Renal cortex interstitium (tissue), 11 donors: ENCODE results near the gene BRWD1. TPM values are rescaled to one million over a fixed set of nuclear protein-coding genes. Genes with fewer than 3 reads are reported as not detected.

Source experiments
- DNase-seq, 11 donors: peaks; one replicate each; pipeline ENCODE4 v3.0.0-alpha.2; 2013; ENCODE audit warnings: low read depth in 9 of 11, low spot score in 4 of 11; ENCODE audit errors: extremely low read depth in 1 of 11
- polyA plus RNA-seq, 3 donors: library from polyadenylated mRNA; unstranded; fragments of 120-200 nt; gene quantifications; one replicate each; pipeline ENCODE4 v1.2.1, GENCODE V29; 2013; ENCODE audit not compliant: insufficient read length in 3 of 3

Gene BRWD1
- polyA plus RNA-seq, 3 donors, result 43.9 to 54.7 (median 50.9) TPM

- no peak for DNase-seq
These were observed 126.3 kb downstream of the BRWD1 start for GRCh38 chr21:39187141-39187540.

GRCh38 chr21:39186676-39187075, 126.8 kb downstream of the BRWD1 start:
- DNase-seq, result no peak

DNA sequence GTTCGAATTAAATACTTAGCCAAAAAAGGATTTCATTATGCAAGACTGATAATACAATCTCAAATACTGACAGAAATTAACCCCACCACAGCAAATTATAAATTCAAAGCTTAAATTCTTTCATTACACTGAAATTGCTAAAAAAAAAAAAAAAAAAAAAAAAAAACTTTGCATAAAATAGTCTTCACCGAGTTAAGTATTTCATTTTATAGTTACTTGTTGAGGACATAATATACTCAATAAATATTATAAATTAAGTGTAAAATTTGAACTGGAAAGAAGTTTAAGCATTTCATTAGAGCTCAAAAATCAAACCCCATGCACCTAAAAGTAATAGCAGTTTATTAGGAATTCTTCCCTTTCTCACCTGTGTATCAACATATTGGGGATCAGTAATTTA, 128.3 kb downstream of the BRWD1 start:
- no peak for DNase-seq

DNA sequence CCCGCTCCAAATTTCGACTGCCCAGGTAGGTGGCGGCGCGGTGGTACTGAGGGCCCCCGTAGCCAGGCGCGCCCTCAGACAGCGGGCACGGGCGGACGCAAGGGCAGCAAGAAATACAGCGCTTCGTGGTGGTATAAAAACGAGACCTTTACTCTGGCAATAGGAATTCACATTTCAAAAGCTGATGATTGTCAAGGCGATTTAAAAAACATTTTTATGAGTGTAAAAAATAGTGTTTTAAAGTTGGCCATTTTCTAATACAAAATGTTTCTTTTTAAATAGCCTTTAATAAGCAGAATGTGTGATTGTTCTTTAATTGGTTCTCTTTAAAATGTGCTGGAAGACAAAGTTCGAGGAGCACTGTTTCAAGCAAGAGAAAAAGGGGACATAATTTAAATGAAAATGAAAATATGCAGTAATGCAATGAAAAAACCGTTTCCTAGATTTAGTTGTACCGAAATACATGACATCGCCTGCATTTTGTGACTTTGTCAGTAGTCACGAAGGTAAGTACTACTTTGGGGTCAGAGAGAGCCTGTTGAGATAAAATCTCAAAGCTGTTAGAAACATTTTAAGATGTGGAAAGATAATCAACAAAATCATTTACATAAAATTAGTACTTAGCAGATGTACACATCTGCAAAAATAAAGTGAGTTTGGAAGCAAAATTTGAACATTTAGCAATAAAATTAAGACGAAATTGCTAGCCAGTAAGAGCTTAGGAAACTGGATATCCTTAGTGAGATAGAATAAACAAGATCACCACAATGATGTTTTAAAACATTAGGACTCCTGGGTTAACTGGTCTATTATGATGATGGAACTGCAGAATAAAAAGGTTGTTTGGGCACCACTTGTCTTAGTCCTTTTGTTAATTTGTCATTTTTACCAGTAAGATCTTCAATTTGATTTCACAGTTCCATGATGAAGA, 129.1 kb downstream of the BRWD1 start:
- DNase-seq, result peak in 3 of 11 donors; percentile 3 to 11 (median 10)

DNA sequence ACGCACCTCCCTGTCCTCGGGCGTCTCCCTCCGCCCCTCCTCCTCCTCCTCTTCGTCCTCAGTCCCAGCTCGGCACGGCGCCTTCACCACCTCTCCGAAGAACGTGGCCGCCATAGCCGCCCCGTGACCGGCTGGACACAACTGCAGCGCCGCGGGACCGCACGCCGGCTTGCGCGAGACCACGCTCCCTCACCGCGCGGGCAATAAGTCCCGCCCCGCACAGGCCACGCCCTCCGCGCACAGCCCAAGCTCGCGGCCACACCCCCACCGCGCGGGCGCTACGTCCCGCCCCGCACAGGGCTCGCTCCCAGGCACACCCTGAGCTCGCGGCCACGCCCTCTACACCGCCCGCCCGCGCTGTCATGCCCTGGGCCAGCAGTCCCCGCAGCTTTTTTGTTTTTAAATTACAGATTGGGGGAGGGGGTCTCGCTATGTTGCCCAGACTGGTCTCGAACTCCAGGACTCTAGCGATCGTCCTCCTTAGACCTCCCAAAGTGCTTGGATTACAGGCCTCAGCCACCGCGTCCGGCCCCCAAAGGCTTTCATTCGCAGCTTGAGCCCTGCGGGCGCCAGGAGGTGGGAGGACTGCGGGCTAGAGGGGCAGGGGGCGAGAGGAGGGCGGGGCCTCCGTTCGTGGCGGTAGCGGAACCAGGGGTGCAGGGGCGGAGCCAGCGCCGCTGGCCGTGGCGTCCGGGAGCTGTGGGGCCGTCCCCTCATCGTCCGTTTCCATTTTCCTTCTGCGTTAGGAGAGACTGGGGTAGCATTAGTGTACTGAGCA, 130.0 kb downstream of the BRWD1 start, which contains the start of gene PSMG1:
PSMG1 (minus strand) TSS at position 180 of the 778 bp plus-strand sequence; CDS start at position 114, 66 bp downstream.
- DNase-seq, result peak; percentile 75 to 90 (median 86)

- peak in 8 of 11 donors; percentile 11 to 35 (median 21) for DNase-seq
These were observed 130.8 kb downstream of the BRWD1 start for GRCh38 chr21:39182484-39183271.

DNA sequence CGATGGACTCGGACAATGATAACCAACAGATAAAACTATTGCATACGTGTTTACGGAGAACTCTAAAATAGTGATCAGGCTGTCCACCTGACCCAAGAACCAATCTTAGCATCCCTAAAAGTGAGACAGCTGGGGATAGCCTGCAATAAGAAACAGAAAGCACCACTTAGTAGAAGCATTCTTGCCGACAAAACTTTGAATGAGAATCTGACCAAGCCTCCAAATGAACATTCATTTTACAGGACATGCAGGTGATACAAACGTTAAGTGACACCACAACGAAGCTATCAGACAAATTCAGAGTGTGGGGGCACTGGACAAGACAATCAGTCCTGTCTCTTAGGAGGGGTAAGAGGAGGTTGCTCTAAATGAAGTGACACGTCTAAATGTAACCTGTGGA, 131.4 kb downstream of the BRWD1 start:
- DNase-seq, result no peak

DNA sequence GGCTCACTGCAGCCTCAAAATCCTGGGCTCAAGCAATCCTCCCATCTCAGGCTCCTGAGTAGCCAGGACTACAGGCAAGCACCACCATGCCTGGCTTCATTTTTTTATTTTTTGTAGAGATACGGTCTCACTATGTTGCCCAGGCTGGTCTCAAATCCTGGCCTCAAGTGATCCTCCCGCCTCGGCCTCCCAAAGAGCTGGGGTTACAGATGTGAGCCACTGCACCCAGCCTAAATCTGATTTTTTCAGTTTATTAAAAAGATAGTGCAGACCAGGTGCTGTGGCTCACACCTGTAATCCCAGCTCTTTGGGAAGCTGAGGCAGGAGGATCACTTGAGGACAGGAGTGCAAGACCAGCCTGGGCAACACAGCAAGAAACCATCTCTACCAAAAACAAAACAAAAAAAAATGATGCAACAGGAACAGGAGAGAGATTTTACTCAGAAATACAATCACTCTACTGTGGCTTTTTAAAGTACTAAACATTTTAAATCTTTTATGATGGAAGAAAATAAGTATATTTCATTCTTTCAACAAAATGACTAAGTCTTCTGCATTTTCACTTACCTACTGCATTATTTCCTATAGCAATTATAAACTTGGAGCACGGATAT, 132.1 kb downstream of the BRWD1 start:
- DNase-seq, result no peak

- no peak for DNase-seq
These were observed 132.9 kb downstream of the BRWD1 start for GRCh38 chr21:39180429-39181019.

DNA sequence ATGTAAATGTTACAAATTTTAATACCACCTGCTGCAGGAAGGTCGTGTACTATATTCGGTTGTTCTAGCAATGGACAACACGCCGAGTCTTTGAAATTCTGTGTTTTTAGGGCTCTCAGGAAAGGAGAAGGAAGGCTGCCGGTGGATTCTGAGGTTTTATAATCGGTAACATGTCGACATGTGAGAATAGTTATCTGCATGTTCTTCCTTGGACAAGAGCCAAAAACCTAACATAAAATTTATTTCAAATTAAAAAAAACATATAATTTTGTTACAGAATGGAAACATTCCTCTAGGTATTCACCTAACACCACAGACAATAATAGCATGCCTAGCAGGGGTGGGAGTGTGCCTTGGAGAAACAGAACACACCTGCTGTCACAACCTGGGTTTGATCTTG, 135.0 kb downstream of the BRWD1 start:
- DNase-seq, result no peak

DNA sequence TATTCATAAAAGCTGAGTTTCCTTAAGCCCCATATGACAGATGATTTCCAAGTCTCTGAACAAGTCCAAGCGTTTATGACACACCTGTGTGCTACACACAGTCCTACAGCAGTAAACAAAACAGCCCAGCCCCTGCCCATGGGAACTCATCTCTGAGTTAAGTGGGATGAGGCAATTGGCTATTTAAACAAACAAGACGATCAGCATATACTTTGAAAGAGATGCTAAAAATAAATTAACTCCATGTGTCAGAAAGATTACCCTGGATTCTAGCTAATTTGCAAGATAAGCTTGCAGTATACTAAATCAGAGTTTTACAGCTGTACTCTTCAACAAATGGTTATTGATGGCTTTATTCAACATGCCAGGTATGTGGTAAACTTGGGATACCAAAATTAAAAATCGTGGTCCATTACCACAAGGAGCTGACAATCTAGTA, 137.1 kb downstream of the BRWD1 start:
- no peak for DNase-seq

GRCh38 chr21:39175665-39176064, 137.8 kb downstream of the BRWD1 start:
- no peak for DNase-seq

DNA sequence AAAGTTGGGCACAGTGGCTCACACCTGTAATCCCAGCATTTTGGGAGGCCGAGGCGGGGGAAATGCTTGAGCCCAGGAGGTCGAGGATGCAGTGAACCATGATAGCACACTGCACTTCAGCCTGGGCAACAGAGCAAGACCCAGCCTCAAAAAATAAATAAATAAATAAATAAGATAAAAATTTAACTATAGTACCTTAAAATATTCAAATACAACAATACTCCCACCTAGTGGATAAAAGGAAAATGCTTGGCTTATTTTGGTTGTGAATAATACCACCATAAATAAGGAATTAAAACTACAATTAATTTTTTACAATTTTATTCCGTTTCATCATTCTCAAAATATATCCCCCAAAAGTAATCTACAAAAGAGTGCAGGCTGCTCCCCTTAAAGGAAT, 138.3 kb downstream of the BRWD1 start:
- peak in 6 of 11 donors; percentile 4 to 43 (median 10) for DNase-seq

DNA sequence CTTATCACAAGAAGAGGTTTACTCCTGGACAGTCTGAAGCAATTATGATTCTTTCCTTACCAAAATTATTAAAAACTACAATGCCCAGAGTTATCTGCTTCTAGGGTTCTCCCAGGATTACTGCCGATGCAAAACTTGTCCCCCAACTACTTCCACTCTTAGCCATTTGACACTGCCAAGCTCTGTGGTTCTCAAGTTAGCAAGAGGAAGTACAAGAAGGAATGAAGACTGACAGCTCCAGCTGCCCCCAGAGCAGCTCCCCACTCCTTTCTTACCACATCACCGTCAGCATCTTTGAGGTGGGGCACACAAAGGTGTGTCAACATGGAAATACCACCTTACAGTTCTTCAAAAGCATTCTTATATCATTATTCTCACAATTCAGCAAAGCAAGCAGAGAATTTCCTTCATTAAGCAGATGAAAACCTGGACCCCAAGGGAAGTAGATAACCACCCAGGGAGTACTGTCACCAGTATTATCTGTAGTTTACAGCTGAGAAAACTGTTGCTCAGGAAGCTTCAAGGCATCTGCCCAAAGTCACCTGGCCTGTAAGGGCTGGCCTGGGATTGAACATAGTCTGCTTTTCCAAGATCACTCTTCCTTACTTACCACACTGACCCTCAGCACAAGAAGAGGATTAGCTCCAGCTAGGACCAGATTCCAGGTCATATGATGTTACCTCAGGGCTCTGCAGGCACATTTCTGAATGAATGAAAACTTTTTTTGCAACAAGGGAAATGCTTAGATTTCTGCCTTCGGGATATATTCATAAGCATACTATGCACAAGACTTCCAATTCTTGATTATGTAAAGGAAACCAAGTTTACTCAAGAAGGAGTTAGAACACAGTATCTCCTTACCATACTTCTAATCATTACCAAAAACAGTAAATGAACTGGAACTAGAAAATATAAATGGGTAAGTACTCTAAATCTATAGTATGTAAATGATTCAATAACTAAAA, 139.4 kb downstream of the BRWD1 start:
- DNase-seq, result no peak

DNA sequence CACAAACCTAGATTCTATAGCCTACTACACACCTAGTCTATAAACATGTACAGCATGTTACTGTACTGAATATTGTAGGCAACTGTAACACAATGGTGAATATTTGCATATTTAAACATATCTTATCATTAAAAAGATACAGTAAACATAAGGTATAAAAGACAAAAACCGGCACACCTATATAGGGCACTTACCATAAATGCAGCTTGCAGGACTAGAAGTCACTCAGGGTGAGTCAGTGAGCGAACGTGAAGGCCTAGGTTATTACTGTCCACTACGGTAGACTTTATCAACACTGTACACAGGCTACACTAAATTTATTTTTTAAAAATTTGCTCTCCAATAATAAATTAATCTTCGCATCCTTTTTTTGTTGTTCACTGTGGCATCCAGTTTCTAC, 143.5 kb downstream of the BRWD1 start:
- no peak for DNase-seq

DNA sequence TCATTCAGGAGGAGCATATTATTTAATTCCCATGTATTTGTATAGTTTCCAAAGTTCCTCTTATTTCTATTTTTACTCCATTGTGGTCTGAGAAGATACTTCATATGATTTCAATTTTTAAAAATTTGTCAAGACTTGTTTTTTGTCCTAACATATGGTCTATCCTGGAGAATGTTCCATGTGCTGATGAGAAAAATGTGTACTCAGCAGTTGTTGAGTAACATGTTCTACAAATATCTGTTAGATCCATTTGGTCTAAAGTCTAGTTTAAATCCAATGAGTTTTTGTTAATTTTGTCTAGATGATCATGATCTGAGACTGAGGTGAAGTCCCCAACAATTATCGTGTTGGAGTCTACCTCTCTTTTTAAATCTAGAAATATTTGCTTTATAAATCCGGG, 144.6 kb downstream of the BRWD1 start:
- DNase-seq, result no peak

DNA sequence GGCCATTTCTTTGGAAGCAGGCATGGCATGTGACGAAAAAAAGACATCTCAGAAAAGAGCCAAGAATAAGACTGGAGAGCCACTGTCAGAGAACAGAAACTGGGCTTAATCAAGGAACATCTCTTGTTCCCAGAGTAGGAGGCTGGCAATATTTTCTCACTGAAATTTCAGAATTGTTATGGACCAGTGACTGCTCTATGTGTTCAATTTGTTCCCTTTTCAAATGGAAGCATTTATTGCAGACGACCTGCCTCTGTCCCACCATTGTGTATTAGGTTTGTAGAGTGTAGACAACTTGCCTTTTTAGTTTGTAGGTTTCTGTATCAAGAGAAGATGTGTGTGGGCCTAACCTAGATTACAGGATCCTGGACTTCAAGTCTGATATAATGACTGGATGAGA, 148.9 kb downstream of the BRWD1 start:
- no peak for DNase-seq
